Trophoblast cell (in vitro differentiated cells and primary cell): ENCODE data around the gene CASZ1.

Experiments
- DNase-seq, 2 donors: peaks; one replicate each; pipeline ENCODE4 v3.0.0-alpha.2; 2016
- H2AFZ ChIP-seq: 2 replicates; pipeline ENCODE4 v1.6.1; 2013; ENCODE audit warnings: low read length, moderate library complexity, mild to moderate bottlenecking; ENCODE audit not compliant: insufficient read depth, poor library complexity
- H2AK5ac ChIP-seq: 2 replicates; pipeline ENCODE4 v1.6.1; 2013; ENCODE audit warnings: mild to moderate bottlenecking, low read length
- H2BK120ac ChIP-seq: 2 replicates; pipeline ENCODE4 v1.6.1; 2013; ENCODE audit warnings: low read length, mild to moderate bottlenecking, moderate library complexity; ENCODE audit not compliant: insufficient read depth, poor library complexity
- H2BK12ac ChIP-seq: 2 replicates; pipeline ENCODE4 v1.6.1; 2013; ENCODE audit warnings: mild to moderate bottlenecking, low read length, moderate library complexity
- H2BK5ac ChIP-seq: 2 replicates; pipeline ENCODE4 v1.6.1; 2013; ENCODE audit warnings: low read length, low read depth, moderate library complexity, mild to moderate bottlenecking; ENCODE audit not compliant: poor library complexity
- H3K14ac ChIP-seq: 2 replicates; pipeline ENCODE4 v1.6.1; 2013; ENCODE audit warnings: mild to moderate bottlenecking, low read length
- H3K18ac ChIP-seq: 2 replicates; pipeline ENCODE4 v1.6.1; 2013; ENCODE audit warnings: mild to moderate bottlenecking, low read length
- H3K23ac ChIP-seq: 2 replicates; pipeline ENCODE4 v1.6.1; 2013; ENCODE audit warnings: low read length
- H3K27ac ChIP-seq: 2 replicates; pipeline ENCODE4 v1.5.1; 2013; ENCODE audit warnings: low read depth, mild to moderate bottlenecking, inconsistent platforms, low read length, moderate library complexity
- H3K27me3 ChIP-seq: 2 replicates; pipeline ENCODE4 v1.6.1; 2013; ENCODE audit warnings: inconsistent platforms, mild to moderate bottlenecking, low read length, moderate library complexity; ENCODE audit not compliant: insufficient read depth
- H3K36me3 ChIP-seq, 2 experiments: 1 replicate in 1 of 2; 2 replicates in 1 of 2; pipeline ENCODE4 v1.6.1; 2013; ENCODE audit warnings: low read length in 2 of 2, mild to moderate bottlenecking in 2 of 2, moderate library complexity in 1 of 2; ENCODE audit not compliant: insufficient read depth in 2 of 2, control insufficient read depth in 1 of 2
- H3K4ac ChIP-seq: 2 replicates; pipeline ENCODE4 v1.6.1; 2013; ENCODE audit warnings: low read depth, mild to moderate bottlenecking, low read length, moderate library complexity
- H3K4me1 ChIP-seq, 2 experiments: 1 replicate in 1 of 2; 2 replicates in 1 of 2; pipeline ENCODE4 v1.6.1; 2013; ENCODE audit warnings: low read length in 2 of 2, mild to moderate bottlenecking in 2 of 2, moderate library complexity in 1 of 2; ENCODE audit not compliant: insufficient read depth in 2 of 2, control insufficient read depth in 1 of 2
- H3K4me2 ChIP-seq: 2 replicates; pipeline ENCODE4 v1.6.1; 2013; ENCODE audit warnings: inconsistent platforms, mild to moderate bottlenecking, low read length, moderate library complexity
- H3K4me3 ChIP-seq: 2 replicates; pipeline ENCODE4 v1.5.1; 2013; ENCODE audit warnings: mild to moderate bottlenecking, low read depth, low read length, inconsistent platforms
- H3K79me1 ChIP-seq: one replicate; pipeline ENCODE4 v1.6.1; 2013; ENCODE audit warnings: low read length
- H3K79me2 ChIP-seq: 2 replicates; pipeline ENCODE4 v1.6.1; 2013; ENCODE audit warnings: low read length, mild to moderate bottlenecking; ENCODE audit not compliant: control insufficient read depth, insufficient read depth, poor library complexity
- H3K9ac ChIP-seq: 2 replicates; pipeline ENCODE4 v1.6.1; 2013; ENCODE audit warnings: mild to moderate bottlenecking, low read length
- H3K9me3 ChIP-seq: 2 replicates; pipeline ENCODE4 v1.6.1; 2013; ENCODE audit warnings: low read depth, mild to moderate bottlenecking, control low read depth, inconsistent platforms, low read length; ENCODE audit not compliant: insufficient read depth
- H4K12ac ChIP-seq: 2 replicates; pipeline ENCODE4 v1.6.1; 2013; ENCODE audit warnings: low read depth, mild to moderate bottlenecking, low read length, moderate library complexity
- H4K8ac ChIP-seq: 2 replicates; pipeline ENCODE4 v1.6.1; 2013; ENCODE audit warnings: low read depth, mild to moderate bottlenecking, low read length, moderate library complexity
- H4K91ac ChIP-seq: one replicate; pipeline ENCODE4 v1.6.1; 2013; ENCODE audit warnings: low read depth, mild to moderate bottlenecking, low read length, moderate library complexity
- WGBS: extraction: QIAGEN DNeasy Blood & Tissue Kit; methylation state at CpG from one replicate; pipeline ENCODE4 v1.1.7; 2013; ENCODE audit warnings: missing lambda C conversion rate; ENCODE audit not compliant: insufficient read length, insufficient coverage; ENCODE audit errors: extremely low coverage; 5-methylcytosine and 5-hydroxymethylcytosine counted together

CASZ1 gene

GRCh38 chr1:10692401-10693021 lies 103.9 kb downstream of the CASZ1 start:
- H3K4me2 ChIP-seq, result no peak overlapping the region
- H3K4ac ChIP-seq, result no peak overlapping the region
- no peaks in the 10 kb centered on the region for H3K9me3 ChIP-seq
- no CpG with 5 or more reads among the region's 13 CpGs for WGBS
- H3K79me1 ChIP-seq, result no peaks in the 10 kb centered on the region
- no peak overlapping the region for H3K18ac ChIP-seq
- no peak overlapping the region for H4K8ac ChIP-seq
- no peak overlapping the region for H3K9ac ChIP-seq
- H3K36me3 ChIP-seq, result no peaks in the 10 kb centered on the region
- no peak overlapping the region for H4K12ac ChIP-seq
- no peak overlapping the region for H2BK12ac ChIP-seq
- peak; percentile 9 to 50 for DNase-seq
- no peaks in the 10 kb centered on the region for H3K79me2 ChIP-seq
- H2AFZ ChIP-seq, result no peak overlapping the region
- H4K91ac ChIP-seq, result no peak overlapping the region
- H3K23ac ChIP-seq, result no peak overlapping the region
- H2AK5ac ChIP-seq, result no peak overlapping the region
- peaks cover 3 to 4% of the 10 kb centered on the region in 2 experiments for H3K4me1 ChIP-seq
- H3K4me3 ChIP-seq, result no peak overlapping the region
- H2BK120ac ChIP-seq, result no peak overlapping the region
- peaks cover 4% of the 10 kb centered on the region for H3K27me3 ChIP-seq
- no peak overlapping the region for H3K27ac ChIP-seq
- no peak overlapping the region for H3K14ac ChIP-seq
- H2BK5ac ChIP-seq, result no peak overlapping the region

GRCh38 chr1:10691740-10692125 lies 104.7 kb downstream of the CASZ1 start:
- Histone ChIP-seq H3K27ac (no peak overlapping the region), H4K12ac (no peak overlapping the region), H2AFZ (no peak overlapping the region), H3K4me1 (peaks cover 3 to 4% of the 10 kb centered on the region in 2 experiments), H3K79me2 (no peaks in the 10 kb centered on the region), H4K8ac (no peak overlapping the region), H4K91ac (no peak overlapping the region), H3K4me2 (no peak overlapping the region), H2BK5ac (no peak overlapping the region), H3K18ac (no peak overlapping the region), H3K79me1 (no peaks in the 10 kb centered on the region), H3K4ac (no peak overlapping the region), H3K4me3 (no peak overlapping the region), H3K14ac (no peak overlapping the region), H2AK5ac (no peak overlapping the region), H3K9ac (no peak overlapping the region), H3K27me3 (peaks cover 4% of the 10 kb centered on the region), H2BK12ac (no peak overlapping the region), H3K36me3 (no peaks in the 10 kb centered on the region), H3K23ac (no peak overlapping the region), H2BK120ac (no peak overlapping the region), H3K9me3 (no peaks in the 10 kb centered on the region)
- WGBS, result no CpG with 5 or more reads among the region's 1 CpG
- no peak for DNase-seq

- Histone ChIP-seq H2AK5ac (no peak overlapping the region), H3K79me2 (no peaks in the 10 kb centered on the region), H4K8ac (no peak overlapping the region), H3K27ac (no peak overlapping the region), H3K36me3 (no peaks in the 10 kb centered on the region), H3K4me1 (peaks cover 5 to 9% of the 10 kb centered on the region in 2 experiments), H3K4me2 (no peak overlapping the region), H3K27me3 (peaks cover 4% of the 10 kb centered on the region), H3K23ac (no peak overlapping the region), H4K12ac (no peak overlapping the region), H2BK120ac (no peak overlapping the region), H4K91ac (no peak overlapping the region), H2BK5ac (no peak overlapping the region), H3K14ac (no peak overlapping the region), H3K79me1 (no peaks in the 10 kb centered on the region), H3K4me3 (no peak overlapping the region), H2AFZ (peak overlapping the region; percentile 40), H2BK12ac (no peak overlapping the region), H3K4ac (no peak overlapping the region), H3K18ac (no peak overlapping the region), H3K9me3 (no peaks in the 10 kb centered on the region), H3K9ac (no peak overlapping the region)
- WGBS, result no CpG with 5 or more reads among the region's 17 CpGs
- no peak for DNase-seq
Observed at GRCh38 chr1:10691075-10691739, 105.2 kb downstream of the CASZ1 start.

GRCh38 chr1:10690484-10690883 lies 106.0 kb downstream of the CASZ1 start:
- Histone ChIP-seq H3K9ac (no peak overlapping the region), H4K8ac (no peak overlapping the region), H3K36me3 (no peaks in the 10 kb centered on the region), H3K18ac (no peak overlapping the region), H3K4ac (no peak overlapping the region), H3K9me3 (no peaks in the 10 kb centered on the region), H2AK5ac (no peak overlapping the region), H3K23ac (no peak overlapping the region), H3K4me1 (peaks cover 6 to 9% of the 10 kb centered on the region in 2 experiments), H2BK12ac (no peak overlapping the region), H2BK5ac (no peak overlapping the region), H3K4me3 (no peak overlapping the region), H4K91ac (no peak overlapping the region), H3K4me2 (no peak overlapping the region), H2AFZ (no peak overlapping the region), H3K79me1 (no peaks in the 10 kb centered on the region), H3K27ac (no peak overlapping the region), H3K27me3 (peaks cover 4% of the 10 kb centered on the region), H3K14ac (no peak overlapping the region), H4K12ac (no peak overlapping the region), H3K79me2 (no peaks in the 10 kb centered on the region), H2BK120ac (no peak overlapping the region)
- no peak for DNase-seq
- no CpG with 5 or more reads among the region's 17 CpGs for WGBS
